Renal cortex interstitium (tissue), 11 donors: ENCODE results near the gene WNK1. TPM values are rescaled to one million over a fixed set of nuclear protein-coding genes. Genes with fewer than 3 reads are reported as not detected.
"Not testable (repeated sequence)": the region's sequence is repeated elsewhere in the genome, so short reads cannot be mapped to it uniquely, and the experiment has no call there.

ENCODE experiments used
- DNase-seq, 11 donors: peaks; one replicate each; pipeline ENCODE4 v3.0.0-alpha.2; 2013; ENCODE audit warnings: low read depth in 9 of 11, low spot score in 4 of 11; ENCODE audit errors: extremely low read depth in 1 of 11
- polyA plus RNA-seq, 3 donors: library from polyadenylated mRNA; unstranded; fragments of 120-200 nt; gene quantifications; one replicate each; pipeline ENCODE4 v1.2.1, GENCODE V29; 2013; ENCODE audit not compliant: insufficient read length in 3 of 3

WNK1 gene
- polyA plus RNA-seq, 3 donors: 97.9 to 123 (median 123) TPM

GRCh38 chr12:802242-803120 is 50.1 kb downstream of the WNK1 start:
- no peak for DNase-seq

GRCh38 chr12:805022-805632 is 52.7 kb downstream of the WNK1 start:
- DNase-seq: no peak

- no peak for DNase-seq
Observed at GRCh38 chr12:806200-806791, 53.9 kb downstream of the WNK1 start.

GRCh38 chr12:807041-807735 is 54.8 kb downstream of the WNK1 start:
- no peak for DNase-seq

GRCh38 chr12:810116-810515 is 57.7 kb downstream of the WNK1 start:
- no peak for DNase-seq

- DNase-seq: no peak
Observed at GRCh38 chr12:810671-811415, 58.5 kb downstream of the WNK1 start.

- DNase-seq: no peak
Observed at GRCh38 chr12:812950-813349, 60.6 kb downstream of the WNK1 start.

GRCh38 chr12:817456-817855 is 65.1 kb downstream of the WNK1 start:
- DNase-seq: not testable (repeated sequence)

- DNase-seq: no peak
Observed at GRCh38 chr12:817941-818600, 65.7 kb downstream of the WNK1 start.

- no peak for DNase-seq
Observed at GRCh38 chr12:818733-819132, 66.4 kb downstream of the WNK1 start.

- DNase-seq: no peak
Observed at GRCh38 chr12:820336-820735, 68.0 kb downstream of the WNK1 start.

- no peak for DNase-seq
Observed at GRCh38 chr12:823028-823698, 70.8 kb downstream of the WNK1 start.

GRCh38 chr12:826331-826730 is 74.0 kb downstream of the WNK1 start:
- no peak for DNase-seq

- no peak for DNase-seq
Observed at GRCh38 chr12:828726-829395, 76.5 kb downstream of the WNK1 start.

GRCh38 chr12:830111-830867 is 77.9 kb downstream of the WNK1 start:
- DNase-seq: no peak

- DNase-seq: no peak
Observed at GRCh38 chr12:835754-836518, 83.6 kb downstream of the WNK1 start.
